ENCODE results near the gene DYRK1A. TPM values are rescaled to one million over a fixed set of nuclear protein-coding genes. Genes with fewer than 3 reads are reported as not detected.

Gene DYRK1A
- total and polyA plus RNA-seq, 2 of the 13 experiments (the other 11 are each of a cell fraction or from before 2014, with no cell fraction given), result 24.6 to 34.2 TPM

DNA sequence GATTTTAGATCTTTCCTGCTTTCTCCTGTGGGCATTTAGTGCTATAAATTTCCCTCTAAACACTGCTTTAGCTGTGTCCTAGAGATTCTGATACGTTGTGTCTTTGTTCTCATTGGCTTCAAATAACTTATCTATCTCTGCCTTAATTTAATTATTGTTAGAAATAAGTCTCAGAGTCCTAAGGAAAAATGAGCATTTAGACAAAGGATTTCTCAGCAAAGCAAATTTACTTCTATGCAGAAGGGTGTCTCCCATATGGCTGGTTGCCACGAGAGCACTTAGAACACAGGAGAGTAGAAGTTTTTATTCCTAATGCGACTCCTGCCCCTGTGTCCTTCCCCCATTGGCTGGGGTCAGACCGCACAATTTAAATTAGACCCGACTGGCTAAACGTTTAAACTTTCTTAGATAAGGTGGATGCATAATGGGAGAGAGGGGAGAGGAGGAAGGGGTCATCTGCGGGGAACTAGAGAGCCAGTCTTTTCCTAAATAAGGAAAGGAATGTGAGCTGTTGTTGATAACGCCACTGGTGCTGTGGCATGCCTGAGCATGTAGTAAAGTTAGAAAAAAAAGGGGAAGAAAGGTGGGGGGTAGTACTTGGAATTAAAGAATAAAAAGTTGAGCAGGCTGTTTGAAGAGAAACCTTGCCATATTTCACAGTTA, 170.2 kb downstream of the DYRK1A start:
- Histone ChIP-seq H3K9ac (ENCODE audit: insufficient read depth, low read depth, low read length) (no peak overlapping the region), H3K9me3 (ENCODE audit: low read length) (no peaks in the 10 kb centered on the region), H3K4me1 (ENCODE audit: insufficient read depth, low read length) (peaks cover 16% of the 10 kb centered on the region), H3K27ac (ENCODE audit: extremely low read length, insufficient read depth, low read length) (no peak overlapping the region), H3K27me3 (ENCODE audit: control insufficient read depth in 1 of 2, insufficient read depth in 2 of 2, low read length in 2 of 2) (peaks cover 0 to 2% of the 10 kb centered on the region in 2 experiments; a peak in 4 of 5 replicates), H3K79me2 (ENCODE audit: insufficient read depth, low read length) (no peaks in the 10 kb centered on the region), H4K20me1 (ENCODE audit: insufficient read depth, low read length) (no peaks in the 10 kb centered on the region), H3K4me3 (replicated peaks in 1 of 3; ENCODE audit: insufficient read depth in 1 of 3, low read depth in 2 of 3, low read length in 3 of 3) (no peak overlapping the region), H3K36me3 (replicated peaks in 1 of 2; ENCODE audit: control insufficient read depth in 1 of 2, insufficient read depth in 2 of 2, low read length in 2 of 2) (no peaks in the 10 kb centered on the region), H3K4me2 (ENCODE audit: low read depth, low read length) (no peak overlapping the region), H2AFZ (ENCODE audit: low read length) (no peak overlapping the region)
- CTCF ChIA-PET (ENCODE audit: low intra/inter-chr PET ratio, low total read pairs), result no interaction called here
- 48% methylated on average over 8 of the region's 8 CpGs for WGBS (ENCODE audit: low lambda C conversion rate)
- in situ Hi-C loops (cut with HindIII; ENCODE audit: extremely low pct_ligation_motif_present, low pct_unique_long_range_greater_than_20kb), result no loop called here
- no TSS peak for BruUV-seq (replicated peaks)
- intact Hi-C loops (cut with micrococcal nuclease; ENCODE audit: unreplicated experiment), result no loop called here
- POLR2A ChIA-PET, result no interaction called here
- FAIRE-seq (no peak), ATAC-seq (no peak), DNase-seq (ENCODE audit: low spot score) (no peak)
- TF ChIP-seq PHF20 (CRISPR knock-in tag; IDR thresholded peaks at IDR 0.05), result no peak
- TF ChIP-seq, protein P1, sequence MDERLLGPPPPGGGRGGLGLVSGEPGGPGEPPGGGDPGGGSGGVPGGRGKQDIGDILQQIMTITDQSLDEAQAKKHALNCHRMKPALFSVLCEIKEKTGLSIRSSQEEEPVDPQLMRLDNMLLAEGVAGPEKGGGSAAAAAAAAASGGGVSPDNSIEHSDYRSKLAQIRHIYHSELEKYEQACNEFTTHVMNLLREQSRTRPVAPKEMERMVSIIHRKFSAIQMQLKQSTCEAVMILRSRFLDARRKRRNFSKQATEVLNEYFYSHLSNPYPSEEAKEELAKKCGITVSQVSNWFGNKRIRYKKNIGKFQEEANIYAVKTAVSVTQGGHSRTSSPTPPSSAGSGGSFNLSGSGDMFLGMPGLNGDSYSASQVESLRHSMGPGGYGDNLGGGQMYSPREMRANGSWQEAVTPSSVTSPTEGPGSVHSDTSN (CRISPR knock-in tag; IDR thresholded peaks at IDR 0.05), result no peak
- TF ChIP-seq, protein P2, sequence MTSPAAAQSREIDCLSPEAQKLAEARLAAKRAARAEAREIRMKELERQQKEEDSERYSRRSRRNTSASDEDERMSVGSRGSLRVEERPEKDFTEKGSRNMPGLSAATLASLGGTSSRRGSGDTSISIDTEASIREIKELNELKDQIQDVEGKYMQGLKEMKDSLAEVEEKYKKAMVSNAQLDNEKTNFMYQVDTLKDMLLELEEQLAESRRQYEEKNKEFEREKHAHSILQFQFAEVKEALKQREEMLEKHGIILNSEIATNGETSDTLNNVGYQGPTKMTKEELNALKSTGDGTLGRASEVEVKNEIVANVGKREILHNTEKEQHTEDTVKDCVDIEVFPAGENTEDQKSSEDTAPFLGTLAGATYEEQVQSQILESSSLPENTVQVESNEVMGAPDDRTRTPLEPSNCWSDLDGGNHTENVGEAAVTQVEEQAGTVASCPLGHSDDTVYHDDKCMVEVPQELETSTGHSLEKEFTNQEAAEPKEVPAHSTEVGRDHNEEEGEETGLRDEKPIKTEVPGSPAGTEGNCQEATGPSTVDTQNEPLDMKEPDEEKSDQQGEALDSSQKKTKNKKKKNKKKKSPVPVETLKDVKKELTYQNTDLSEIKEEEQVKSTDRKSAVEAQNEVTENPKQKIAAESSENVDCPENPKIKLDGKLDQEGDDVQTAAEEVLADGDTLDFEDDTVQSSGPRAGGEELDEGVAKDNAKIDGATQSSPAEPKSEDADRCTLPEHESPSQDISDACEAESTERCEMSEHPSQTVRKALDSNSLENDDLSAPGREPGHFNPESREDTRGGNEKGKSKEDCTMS (CRISPR knock-in tag; conservative IDR thresholded peaks at IDR 0.05), result no peak
- no peak for TF ChIP-seq ZNF749 (CRISPR knock-in tag; IDR thresholded peaks at IDR 0.05; ENCODE audit: borderline replicate concordance)
- no peak for TF ChIP-seq ZFYVE20 (CRISPR knock-in tag; IDR thresholded peaks at IDR 0.05; ENCODE audit: borderline replicate concordance, low read depth)
- no peak for TF ChIP-seq ZFP36 (IDR thresholded peaks at IDR 0.05; ENCODE audit: borderline replicate concordance, low read depth, low read length, partially characterized antibody)
- 0 out of 2 replicates have a peak, but pooled peaks have one; percentile 61 for TF ChIP-seq TP53 (CRISPR knock-in tag; conservative IDR thresholded peaks at IDR 0.05)
- TF ChIP-seq POLR2G (IDR thresholded peaks at IDR 0.05; ENCODE audit: low read depth, low read length), result no peak
- TF ChIP-seq ZNF317 (CRISPR knock-in tag; IDR thresholded peaks at IDR 0.05), result no peak
- TF ChIP-seq, protein P3, sequence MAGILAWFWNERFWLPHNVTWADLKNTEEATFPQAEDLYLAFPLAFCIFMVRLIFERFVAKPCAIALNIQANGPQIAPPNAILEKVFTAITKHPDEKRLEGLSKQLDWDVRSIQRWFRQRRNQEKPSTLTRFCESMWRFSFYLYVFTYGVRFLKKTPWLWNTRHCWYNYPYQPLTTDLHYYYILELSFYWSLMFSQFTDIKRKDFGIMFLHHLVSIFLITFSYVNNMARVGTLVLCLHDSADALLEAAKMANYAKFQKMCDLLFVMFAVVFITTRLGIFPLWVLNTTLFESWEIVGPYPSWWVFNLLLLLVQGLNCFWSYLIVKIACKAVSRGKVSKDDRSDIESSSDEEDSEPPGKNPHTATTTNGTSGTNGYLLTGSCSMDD (CRISPR knock-in tag; IDR thresholded peaks at IDR 0.05), result no peak
- TF ChIP-seq ZNF850 (CRISPR knock-in tag; conservative IDR thresholded peaks at IDR 0.05), result no peak
- peak; percentile 80 for TF ChIP-seq SRF (IDR thresholded peaks at IDR 0.05; ENCODE audit: low read depth, low read length)
- TF ChIP-seq PAX8 (CRISPR knock-in tag; IDR thresholded peaks at IDR 0.05; ENCODE audit: borderline replicate concordance), result no peak
- no peak for TF ChIP-seq ZNF746 (CRISPR knock-in tag; IDR thresholded peaks at IDR 0.05)
- TF ChIP-seq ZNF782 (CRISPR knock-in tag; IDR thresholded peaks at IDR 0.05; ENCODE audit: borderline replicate concordance), result no peak
- no peak for TF ChIP-seq KDM2A (CRISPR knock-in tag; IDR thresholded peaks at IDR 0.05; ENCODE audit: borderline replicate concordance, low read depth)
- no peak for TF ChIP-seq NFE2L1 (CRISPR knock-in tag; IDR thresholded peaks at IDR 0.05; ENCODE audit: borderline replicate concordance)
- no peak for TF ChIP-seq TEAD3 (CRISPR knock-in tag; optimal IDR thresholded peaks at IDR 0.05; ENCODE audit: borderline replicate concordance)
